GM19397 (cell line): ENCODE data around the gene HOXC13.

ENCODE experiments used
- ATAC-seq: cut with Tn5 transposase; IDR thresholded peaks from one replicate; pipeline ENCODE4 v1.9.1; 2021; ENCODE audit warnings: mild to moderate bottlenecking, moderate library complexity; ENCODE audit not compliant: unreplicated experiment

The HOXC13 gene

GRCh38 chr12:53981634-53982565 lies 43.3 kb downstream of the HOXC13 start:
- no peak for ATAC-seq

- ATAC-seq: no peak
These were observed 44.3 kb downstream of the HOXC13 start for GRCh38 chr12:53982648-53983567.

- ATAC-seq: no peak
These were observed 44.9 kb downstream of the HOXC13 start for GRCh38 chr12:53983568-53983949.

GRCh38 chr12:53983950-53984572 lies 45.4 kb downstream of the HOXC13 start:
- no peak for ATAC-seq

GRCh38 chr12:53984901-53985691 lies 46.5 kb downstream of the HOXC13 start, which contains the start of gene HOXC10:
Gene HOXC10, plus strand, starts transcription at chr12:53985146. Its CDS starts 114 bp downstream, at chr12:53985260.
- ATAC-seq: no peak

GRCh38 chr12:53985692-53985993 lies 47.0 kb downstream of the HOXC13 start:
- ATAC-seq: no peak

- ATAC-seq: no peak
These were observed 47.5 kb downstream of the HOXC13 start for GRCh38 chr12:53985994-53986685.

- no peak for ATAC-seq
These were observed 48.3 kb downstream of the HOXC13 start for GRCh38 chr12:53986686-53987483.

GRCh38 chr12:53987787-53988230 lies 49.2 kb downstream of the HOXC13 start:
- no peak for ATAC-seq

GRCh38 chr12:53988541-53989226 lies 50.1 kb downstream of the HOXC13 start:
- ATAC-seq: no peak

- ATAC-seq: no peak
These were observed 50.8 kb downstream of the HOXC13 start for GRCh38 chr12:53989227-53990113.

GRCh38 chr12:53990311-53991076 lies 51.9 kb downstream of the HOXC13 start:
- ATAC-seq: no peak

- no peak for ATAC-seq
These were observed 52.4 kb downstream of the HOXC13 start for GRCh38 chr12:53991077-53991460.

- ATAC-seq: no peak
These were observed 53.8 kb downstream of the HOXC13 start for GRCh38 chr12:53992377-53992889.

GRCh38 chr12:53993162-53994008 lies 54.8 kb downstream of the HOXC13 start:
- ATAC-seq: no peak

- ATAC-seq: no peak
These were observed 55.3 kb downstream of the HOXC13 start for GRCh38 chr12:53994009-53994263.
